ENCODE measurements around the gene FABP1. TPM values are rescaled to one million over a fixed set of nuclear protein-coding genes. Genes with fewer than 3 reads are reported as not detected.

FABP1 gene
- polyA plus RNA-seq, 3 donors = 15.0 to 33.2 (median 28.4) TPM

DNA sequence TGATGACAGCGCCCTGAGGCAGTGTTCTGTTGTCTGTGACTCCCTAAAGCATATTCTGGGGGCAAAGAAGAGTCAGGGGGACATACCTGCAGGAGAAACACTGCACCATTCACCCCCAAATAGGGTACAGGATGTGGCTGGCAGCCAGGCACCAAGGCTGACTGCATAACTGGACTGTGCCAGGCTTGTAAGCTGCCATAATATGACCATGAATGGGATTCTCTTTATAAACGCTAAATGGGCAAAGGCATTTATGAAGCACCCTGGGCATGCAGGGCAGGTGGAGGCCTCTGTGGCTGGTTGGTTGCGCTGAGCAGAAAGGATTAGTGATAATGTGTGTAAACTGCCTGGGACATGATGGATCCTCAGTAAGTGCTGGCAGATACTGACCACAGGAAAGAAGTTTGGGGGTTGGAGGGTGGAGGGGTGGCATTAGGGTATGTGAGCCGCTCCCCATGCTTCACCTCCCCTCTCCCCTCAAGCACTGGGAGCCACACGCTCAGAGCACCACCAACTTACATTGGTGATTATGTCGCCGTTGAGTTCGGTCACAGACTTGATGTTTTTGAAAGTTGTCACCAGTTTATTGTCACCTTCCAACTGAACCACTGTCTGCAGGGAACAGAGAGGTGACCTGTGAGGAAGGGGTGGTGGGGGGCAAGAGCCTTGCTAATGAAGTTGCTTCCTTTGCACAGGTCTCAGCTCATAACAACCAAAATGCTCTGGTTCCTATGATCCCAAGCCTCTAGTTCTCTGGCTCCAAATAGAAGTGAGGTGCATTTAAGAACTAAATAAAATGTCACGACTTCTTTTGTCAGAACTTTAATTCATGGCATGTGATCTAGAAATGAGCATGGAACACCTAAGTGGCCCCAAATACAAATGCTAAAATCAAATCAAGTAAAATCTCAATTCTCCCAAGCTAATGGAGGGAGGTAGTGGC lies 3.6 kb downstream of the FABP1 start:
- no peak for DNase-seq (ENCODE audit: extremely low read depth in 1 of 11, low read depth in 9 of 11, low spot score in 4 of 11)

- DNase-seq (ENCODE audit: extremely low read depth in 1 of 11, low read depth in 9 of 11, low spot score in 4 of 11) = no peak
These were observed 4.5 kb downstream of the FABP1 start for GRCh38 chr2:88123164-88123974.

DNA sequence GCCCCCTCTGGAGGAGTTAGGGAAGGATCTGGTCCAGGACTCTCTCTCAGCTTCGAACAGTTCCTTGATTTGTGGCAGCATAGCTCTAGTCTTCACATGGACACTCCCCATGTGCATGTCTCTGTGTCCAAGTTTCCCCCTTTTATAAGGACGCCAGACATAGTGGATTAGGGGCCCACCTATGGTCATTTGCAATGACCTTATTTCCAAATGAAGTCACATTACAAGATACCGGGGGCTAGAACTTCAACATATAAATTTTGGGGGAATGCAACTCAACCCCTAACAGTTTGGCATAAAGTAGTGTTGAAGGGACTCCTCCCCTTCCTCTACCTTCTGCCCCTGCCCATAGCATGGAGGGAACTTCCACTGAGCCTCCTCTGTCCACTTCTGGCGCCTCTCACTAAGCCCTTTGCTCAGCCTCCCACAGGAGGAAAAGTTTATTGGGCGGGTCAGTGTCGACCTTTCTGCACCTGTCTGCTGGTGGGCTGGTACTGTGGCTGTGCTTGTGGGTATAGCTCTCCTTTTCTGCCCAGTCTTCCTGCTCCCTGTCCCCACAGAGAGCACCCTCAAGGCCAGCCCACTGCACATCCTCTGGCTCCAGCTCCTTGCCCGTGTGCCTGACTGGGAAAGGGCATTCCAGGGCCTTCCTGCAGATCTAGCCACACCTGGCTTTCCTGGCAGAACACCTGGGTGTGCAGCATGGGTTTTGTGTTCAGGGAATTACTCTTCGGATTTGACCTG lies 5.5 kb downstream of the FABP1 start:
- no peak for DNase-seq (ENCODE audit: extremely low read depth in 1 of 11, low read depth in 9 of 11, low spot score in 4 of 11)

- no peak for DNase-seq (ENCODE audit: extremely low read depth in 1 of 11, low read depth in 9 of 11, low spot score in 4 of 11)
These were observed 6.2 kb downstream of the FABP1 start for GRCh38 chr2:88121678-88122077.

DNA sequence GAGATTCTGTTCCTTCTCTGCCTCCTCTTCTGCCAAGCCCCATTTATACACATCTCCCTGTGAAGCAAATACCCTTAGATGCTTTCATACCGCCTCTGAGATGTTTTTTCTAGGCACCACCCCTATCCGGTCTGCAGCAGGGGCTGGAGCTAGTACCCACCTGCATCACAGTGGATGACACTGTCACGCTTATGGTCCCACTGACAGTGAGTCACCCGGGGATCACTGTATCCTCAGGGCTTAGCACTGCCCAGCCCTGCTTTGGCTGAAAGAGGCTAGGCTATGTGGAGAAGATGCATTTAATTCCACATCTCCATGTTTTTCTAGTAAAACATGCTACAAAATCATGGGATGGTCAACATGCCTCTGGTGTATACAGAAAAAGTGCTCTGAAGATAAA lies 9.9 kb downstream of the FABP1 start:
- DNase-seq (ENCODE audit: extremely low read depth in 1 of 11, low read depth in 9 of 11, low spot score in 4 of 11) = no peak

DNA sequence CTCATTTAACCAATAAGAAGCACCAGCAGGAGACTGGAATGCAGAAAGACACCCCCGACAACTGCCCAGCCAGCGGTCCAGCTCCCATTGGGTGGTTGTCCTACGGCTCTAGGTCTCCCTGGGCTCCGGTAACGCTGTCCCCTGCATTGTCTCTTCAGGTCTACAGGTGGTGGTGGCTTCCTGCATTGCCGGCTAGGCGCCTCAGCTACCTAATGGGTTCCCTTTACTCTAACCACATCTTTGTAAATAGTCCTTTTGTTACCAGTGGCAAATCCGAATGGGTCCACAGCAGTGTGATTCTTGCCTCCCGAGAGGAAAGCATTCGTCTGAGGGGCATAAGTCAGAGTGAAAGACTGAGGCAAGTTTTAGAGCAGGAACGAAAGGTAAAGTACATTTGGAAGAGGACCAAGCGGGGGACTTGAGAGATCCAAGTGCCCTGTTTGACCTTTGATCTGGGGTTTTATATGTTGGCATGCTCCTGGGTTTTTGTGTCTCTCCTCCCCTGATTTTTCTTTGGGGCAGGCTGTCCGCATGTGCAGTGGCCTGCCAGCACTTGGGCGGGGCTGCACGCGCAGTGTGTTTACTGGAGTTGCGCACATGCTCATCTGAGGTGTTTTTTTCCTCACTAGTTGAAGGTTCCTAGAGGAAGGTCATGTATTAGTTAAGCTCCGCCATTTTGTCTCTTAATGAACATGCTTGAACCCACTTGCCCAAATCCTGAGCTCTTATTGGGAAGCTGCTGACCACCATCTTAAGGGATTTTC lies 11.0 kb downstream of the FABP1 start:
- no peak for DNase-seq (ENCODE audit: extremely low read depth in 1 of 11, low read depth in 9 of 11, low spot score in 4 of 11)

DNA sequence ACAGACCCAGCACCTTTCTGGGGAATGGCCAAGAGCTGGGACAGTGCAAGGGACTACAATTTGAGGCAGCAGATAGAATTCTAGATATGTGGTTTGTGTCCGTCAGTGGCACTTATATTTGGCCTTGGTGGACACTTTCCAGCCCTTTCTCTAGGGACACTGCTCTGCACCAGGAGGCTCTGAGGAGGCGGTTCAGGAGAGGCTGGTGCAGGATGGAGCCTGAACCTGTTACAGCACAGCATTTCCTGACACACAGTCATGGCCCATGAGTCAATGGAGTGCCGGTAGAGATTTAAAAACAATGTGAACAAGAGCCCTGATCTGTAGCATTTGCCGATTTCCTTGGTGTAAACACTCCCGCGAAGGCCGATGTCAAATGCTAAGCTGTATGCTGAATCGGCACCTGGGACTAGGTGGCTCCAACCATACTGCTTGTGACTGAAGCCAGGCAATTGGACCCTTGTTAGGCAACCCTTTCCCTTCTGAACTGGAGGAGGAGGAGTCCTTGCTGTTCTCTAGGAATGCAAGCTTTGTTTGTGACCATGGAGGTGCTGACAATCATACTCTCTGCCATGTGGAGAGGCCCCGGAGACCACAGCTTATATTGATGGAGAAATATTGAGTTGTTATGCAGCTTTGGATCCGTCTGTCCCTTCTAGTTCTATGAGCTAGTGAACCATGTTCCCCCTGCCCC lies 11.9 kb downstream of the FABP1 start:
- no peak for DNase-seq (ENCODE audit: extremely low read depth in 1 of 11, low read depth in 9 of 11, low spot score in 4 of 11)

DNA sequence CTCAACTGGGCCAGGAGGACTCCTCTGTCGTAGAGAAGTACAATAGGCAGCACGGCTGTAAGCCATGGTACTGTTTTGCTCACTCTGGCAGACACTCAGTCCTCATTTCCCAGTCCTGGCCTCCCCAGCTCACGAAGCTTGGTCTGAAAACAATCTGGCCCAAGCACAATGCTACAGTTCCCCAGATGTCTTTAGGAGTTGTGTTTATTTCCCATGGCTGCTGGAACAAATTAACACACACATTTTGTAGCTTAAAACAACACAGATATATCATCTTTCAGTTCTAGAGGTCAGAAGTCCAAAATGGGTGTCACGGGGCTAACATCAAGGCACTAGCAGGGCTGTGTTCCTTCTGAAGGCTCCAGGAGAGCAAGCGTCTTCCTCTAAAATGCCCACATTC lies 13.0 kb downstream of the FABP1 start:
- DNase-seq (ENCODE audit: extremely low read depth in 1 of 11, low read depth in 9 of 11, low spot score in 4 of 11) = no peak

GRCh38 chr2:88113069-88113468 lies 14.8 kb downstream of the FABP1 start:
- DNase-seq (ENCODE audit: extremely low read depth in 1 of 11, low read depth in 9 of 11, low spot score in 4 of 11) = no peak

DNA sequence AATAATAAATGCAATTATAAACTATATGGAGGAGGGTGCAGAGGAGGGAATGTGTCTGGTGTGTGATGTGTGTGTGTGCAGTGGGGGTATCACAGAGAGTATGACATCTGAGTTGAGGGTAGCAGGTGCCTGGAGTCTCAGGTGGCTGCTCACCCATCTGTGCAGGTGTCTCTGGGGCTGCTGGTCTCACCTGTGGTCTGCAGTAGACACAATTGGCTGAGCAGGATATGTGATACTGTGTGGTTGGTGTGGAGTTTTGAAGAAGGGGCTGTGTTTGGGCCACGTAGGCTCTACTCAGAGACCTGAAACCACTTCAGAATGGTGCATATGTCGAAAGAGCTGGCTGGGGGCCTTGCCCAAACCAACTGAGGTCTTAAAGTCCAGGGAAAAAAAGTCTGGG lies 17.0 kb downstream of the FABP1 start:
- DNase-seq (ENCODE audit: extremely low read depth in 1 of 11, low read depth in 9 of 11, low spot score in 4 of 11) = no peak

DNA sequence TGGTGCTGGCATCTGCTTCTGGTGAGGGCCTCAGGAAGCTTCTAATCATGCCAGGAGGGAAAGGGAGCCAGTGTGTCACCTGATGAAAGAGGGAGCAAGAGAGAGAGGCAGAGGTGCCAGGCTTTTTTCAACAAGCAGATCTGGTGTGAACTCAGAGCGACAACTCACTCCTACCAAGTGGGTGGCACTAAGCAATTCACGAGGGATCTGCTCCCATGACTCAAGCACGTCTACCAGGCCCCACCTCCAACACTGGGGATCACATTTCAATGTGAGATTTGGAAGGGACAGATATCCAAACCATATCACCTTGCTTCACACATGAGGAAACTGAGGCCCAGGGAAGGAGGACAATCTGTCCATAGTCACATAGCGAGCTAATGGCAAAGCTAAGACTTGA lies 19.1 kb downstream of the FABP1 start:
- DNase-seq (ENCODE audit: extremely low read depth in 1 of 11, low read depth in 9 of 11, low spot score in 4 of 11) = no peak

DNA sequence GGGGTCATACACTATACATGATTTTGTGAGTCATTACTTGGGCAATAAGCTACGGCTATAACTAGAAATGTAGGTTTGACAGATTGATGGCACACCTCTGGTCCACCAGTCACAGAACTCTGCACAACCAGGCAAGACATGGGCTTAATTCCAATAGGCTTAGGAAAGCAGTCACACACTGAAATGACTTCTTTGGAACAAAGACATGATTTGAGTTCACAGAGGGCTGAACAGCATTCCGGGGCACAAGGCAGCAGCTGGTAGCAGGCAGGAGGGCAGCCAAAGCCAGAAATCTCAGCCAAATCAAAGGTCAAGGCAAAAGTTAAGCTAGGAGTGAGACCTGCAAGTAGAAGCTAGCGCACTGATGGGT lies 27.4 kb downstream of the FABP1 start:
- DNase-seq (ENCODE audit: extremely low read depth in 1 of 11, low read depth in 9 of 11, low spot score in 4 of 11) = no peak

- no peak for DNase-seq (ENCODE audit: extremely low read depth in 1 of 11, low read depth in 9 of 11, low spot score in 4 of 11)
These were observed 27.9 kb downstream of the FABP1 start for GRCh38 chr2:88099798-88100488.

DNA sequence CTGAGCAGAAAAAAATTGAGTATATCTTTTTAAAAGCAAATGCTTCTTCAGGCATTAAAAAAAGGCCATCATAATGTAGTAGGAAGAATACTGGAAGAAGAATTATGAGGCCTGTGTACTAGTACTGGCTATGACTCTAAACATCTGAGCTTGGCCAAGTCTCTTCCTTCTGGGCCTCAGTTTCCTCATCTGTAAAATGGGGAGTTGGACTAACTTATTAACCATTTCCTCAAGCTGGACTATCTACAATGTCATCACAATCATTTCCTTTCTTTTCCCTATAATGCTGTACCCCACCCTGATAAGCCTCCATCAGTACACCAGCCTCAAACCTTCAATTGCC lies 29.3 kb downstream of the FABP1 start:
- no peak for DNase-seq (ENCODE audit: extremely low read depth in 1 of 11, low read depth in 9 of 11, low spot score in 4 of 11)

GRCh38 chr2:88097891-88098557 lies 29.8 kb downstream of the FABP1 start:
- DNase-seq (ENCODE audit: extremely low read depth in 1 of 11, low read depth in 9 of 11, low spot score in 4 of 11) = no peak

DNA sequence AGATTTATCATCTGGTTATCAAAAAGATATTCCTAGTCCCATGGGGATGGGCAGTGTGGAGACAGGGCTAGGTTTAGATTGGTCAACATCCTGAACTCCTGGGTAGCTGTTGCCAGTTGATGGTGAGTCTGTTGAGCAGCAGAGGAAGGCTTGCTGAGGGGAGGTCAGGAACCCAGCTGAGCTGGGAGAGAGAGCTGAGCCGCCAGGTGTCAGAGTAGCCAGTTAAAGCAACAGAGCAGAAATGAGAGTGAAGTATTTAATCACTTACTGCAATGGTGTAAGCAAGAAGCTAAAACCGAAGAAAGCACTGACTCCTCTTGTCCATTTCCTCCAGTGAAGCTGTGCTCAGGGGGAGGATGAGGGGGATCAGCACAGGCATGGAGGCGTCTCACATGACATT lies 30.7 kb downstream of the FABP1 start:
- no peak for DNase-seq (ENCODE audit: extremely low read depth in 1 of 11, low read depth in 9 of 11, low spot score in 4 of 11)

DNA sequence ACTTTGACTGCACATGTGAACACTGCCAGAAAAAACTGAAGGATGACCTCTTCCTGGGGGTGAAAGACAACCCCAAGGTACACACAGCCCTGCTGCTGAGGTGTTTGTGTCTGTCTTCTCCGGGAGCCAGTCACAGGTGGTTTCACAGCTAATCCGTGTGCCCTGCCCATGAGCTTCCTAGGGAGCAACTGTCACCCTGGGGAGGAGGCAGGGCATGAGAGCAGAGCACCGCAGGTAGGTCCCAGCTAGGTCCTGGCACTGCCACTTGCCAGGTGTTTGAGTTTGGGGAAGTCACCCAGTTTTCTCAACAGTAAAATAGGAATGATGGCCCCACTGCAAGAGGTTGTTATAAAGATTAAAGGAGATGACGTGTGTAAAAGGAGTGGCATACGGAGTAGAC lies 31.2 kb downstream of the FABP1 start:
- no peak for DNase-seq (ENCODE audit: extremely low read depth in 1 of 11, low read depth in 9 of 11, low spot score in 4 of 11)

All from renal cortex interstitium (tissue), 11 donors.